Stimulated activated CD8-positive, alpha-beta memory T cell treated with anti-CD3 and anti-CD28 coated beads, Interleukin-15, amount 100 ng/mL, for 4 hours (primary cell): Measurements from ENCODE around the gene UPF2.
"Not testable (repeated sequence)": the region's sequence is repeated elsewhere in the genome, so short reads cannot be mapped to it uniquely, and the experiment has no call there.

Experiments used
- DNase-seq, 2 donors: peaks; one replicate each; pipeline ENCODE4 v3.0.0-alpha.2; 2020; ENCODE audit warnings: low read depth in 2 of 2

The UPF2 gene

DNA sequence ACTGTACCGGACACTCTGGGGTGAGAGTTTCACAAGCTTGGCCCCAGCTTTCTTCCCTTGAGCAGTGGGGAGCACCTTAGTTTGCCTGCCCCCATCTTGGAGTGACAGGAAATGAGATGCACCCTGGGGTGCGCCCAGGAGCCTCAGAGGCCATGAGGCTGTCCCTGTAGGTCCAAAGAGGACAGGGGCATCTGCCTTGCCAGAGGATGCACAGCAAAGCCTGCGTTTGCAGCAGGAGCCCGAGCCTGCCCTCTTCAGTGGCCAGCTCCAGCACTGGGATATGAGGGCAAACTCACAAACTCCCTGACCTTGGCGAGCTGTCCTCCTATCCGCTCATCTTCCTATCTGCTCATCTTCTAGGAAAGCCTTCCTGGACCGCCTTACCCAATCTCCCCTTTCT, 140.0 kb downstream of the UPF2 start:
- DNase-seq = no peak

DNA sequence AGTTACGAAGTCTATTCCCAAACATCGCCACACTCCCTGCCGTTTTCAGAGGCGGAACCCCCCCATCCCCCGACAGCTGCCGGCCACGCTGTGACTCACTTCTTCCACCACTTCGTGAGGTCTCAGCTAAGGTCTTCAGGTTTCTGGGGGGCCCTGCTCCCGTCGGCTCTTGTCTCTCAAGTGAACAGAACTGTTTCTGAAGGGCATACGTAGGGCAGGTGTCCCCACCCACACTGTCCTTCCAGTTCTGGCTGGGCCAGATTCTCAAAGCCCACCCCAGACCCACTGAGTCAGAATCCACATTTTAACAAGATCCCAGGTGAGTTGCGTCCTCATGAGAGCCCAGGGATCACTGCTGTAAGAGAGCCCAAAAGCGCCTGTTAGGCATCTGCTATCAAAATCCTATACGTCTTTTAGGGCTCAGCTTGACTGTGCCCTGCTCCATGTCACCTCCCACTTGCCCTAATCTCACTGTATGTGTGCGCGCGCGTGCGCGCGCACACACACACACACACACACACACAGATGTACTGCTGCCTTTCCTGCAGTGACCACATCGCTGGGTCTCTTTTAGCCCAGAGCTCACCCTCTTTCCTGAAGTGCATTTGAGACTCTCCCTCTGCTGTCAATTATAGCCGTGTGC, 140.7 kb downstream of the UPF2 start:
- no peak for DNase-seq

DNA sequence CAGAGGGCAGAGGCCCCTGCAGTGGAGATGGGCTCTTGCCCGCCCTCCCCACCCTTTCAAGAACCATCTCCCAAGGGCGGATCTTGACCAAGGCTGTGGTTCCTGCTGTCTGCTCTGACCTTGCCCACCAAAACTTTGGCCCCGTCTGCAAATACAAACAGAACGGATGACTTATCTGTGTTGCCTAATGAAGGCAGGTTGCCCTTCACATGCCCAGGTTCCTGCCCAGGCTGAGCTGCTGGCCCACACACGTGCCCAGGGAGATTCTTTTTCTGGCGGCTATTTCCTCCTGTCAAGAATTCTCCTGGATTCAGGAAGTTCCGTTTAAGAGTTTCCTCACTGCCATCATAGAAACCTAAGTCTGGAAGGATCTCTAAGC, 141.2 kb downstream of the UPF2 start:
- no peak for DNase-seq

DNA sequence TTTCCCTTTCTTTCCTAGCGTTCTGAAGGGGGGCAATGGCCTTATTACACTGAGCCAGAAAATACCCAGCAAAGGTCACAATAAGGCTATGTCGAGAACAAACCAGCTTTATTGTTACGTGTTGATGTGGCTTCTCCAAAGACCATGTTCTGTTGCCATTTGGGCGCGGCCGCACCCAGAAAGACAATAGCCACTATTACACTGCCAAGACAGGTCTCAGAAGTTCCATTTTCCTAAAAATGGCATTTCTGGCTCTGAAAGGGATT, 141.6 kb downstream of the UPF2 start:
- DNase-seq = no peak

DNA sequence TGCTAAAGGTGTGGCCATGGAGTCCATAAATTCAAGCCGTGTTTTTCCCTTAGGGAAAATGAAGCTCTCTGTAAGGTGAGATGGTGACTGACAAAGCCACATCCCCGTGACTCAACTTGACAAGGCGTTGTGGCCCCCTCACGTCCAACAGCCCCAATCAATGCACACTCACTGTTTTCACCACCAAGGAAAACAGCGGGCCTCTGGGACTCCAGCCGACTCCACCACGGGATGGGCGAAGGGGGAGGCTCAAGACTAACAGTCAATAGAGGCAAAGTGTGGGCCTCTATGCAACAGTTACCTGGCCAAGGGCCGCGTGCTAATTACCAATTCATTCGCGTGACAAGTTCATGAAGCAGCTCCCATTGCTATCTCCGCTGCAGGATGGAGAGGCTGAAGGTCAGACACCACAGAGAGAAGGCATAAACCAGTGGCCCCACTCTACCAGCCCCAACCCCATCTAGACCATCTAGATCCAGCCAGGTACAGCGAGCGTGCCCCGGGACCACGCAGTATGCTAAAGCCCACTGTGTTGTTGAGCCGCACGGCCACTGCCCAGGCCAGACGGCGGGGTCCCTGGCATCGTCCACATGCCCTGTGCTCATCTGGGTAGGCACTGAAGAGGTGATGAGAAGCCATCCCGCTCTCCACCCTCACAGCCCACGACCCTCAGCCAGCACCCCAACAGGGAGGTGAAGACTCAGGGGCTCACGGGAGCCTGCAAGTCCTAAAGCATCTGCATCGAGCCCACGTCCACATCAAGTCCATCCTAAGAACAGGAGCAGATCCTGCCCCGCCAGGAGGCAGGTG, 143.3 kb downstream of the UPF2 start:
- no peak for DNase-seq

DNA sequence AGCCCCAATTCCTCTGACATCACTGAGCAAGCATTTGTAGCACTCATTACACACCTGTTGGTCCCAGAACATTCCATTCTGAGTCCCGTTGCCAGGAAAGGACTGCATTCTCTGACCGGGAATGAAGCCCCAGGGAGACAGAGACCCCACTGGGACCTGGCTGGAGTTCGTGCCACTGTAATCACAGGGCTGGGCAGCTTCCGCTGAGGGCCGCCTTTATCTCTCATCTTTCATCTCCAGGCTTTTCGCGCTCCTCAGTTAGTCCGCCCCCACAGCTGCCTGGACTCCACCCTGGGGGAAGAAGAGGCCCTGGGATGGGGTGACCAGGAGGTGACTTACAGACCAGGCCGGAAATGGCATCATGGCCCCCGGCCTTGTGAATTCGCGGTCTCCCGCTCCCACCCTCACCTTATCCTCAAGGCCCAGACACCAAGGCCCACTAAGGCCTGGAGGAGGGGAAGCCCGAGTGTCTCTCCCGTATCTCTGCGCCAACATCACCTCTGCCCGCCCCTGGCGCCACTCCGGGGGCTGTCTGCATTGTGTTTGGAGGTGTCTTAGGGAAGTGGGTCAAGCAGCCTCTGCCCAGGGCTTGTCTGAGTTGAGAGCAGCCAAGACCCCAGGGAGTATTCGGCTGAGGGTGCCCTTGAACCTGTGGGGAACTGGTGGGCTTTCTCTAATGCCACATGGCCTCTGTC, 144.1 kb downstream of the UPF2 start:
- DNase-seq = no peak

DNA sequence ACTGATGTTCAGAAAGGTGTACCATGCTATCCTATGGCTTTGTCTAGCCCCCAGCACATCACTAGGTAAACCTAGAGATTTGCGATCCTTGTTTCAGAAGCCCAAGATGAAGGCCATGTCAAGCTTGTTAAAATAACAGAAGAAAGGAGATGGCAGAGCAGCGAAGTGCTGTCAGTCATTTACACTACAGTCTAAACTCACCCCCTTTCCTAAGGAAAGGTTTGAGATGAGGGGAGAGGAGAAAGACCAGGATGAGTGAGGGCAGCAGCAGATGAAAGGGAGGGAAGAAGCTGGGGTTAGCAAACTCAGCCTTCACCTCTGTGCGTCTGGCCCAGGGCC, 144.6 kb downstream of the UPF2 start:
- no peak for DNase-seq

DNA sequence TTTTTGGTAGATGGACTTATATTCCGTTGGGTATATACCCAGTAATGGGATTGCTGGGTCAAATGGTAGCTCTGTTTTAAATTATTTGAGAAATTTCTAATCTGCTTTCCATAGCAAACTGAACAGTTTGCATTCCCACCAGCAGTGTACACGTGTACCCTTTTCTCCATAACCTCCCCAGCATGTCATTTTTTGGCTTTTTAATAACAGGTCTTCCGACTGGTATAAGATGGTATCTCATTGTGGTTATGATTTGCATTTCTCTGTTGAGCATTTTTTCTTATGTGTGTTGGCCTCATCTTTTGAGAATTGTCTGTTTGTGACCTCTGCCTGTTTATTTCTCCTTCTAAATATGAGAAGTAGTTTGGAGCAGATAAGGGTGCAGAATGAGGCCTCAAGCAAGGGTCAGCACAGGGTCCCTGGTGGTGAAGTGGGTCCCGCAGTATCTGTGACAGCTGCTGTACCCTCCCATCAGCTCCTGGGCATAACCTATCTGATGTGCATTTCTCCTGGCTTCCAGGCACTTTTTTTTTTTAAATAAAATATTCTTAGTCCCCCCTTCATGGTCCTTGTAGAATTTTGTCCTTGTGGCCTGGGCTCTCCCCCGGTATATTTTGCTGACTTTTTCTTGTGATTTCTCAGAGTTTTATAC, 145.9 kb downstream of the UPF2 start:
- no peak for DNase-seq

DNA sequence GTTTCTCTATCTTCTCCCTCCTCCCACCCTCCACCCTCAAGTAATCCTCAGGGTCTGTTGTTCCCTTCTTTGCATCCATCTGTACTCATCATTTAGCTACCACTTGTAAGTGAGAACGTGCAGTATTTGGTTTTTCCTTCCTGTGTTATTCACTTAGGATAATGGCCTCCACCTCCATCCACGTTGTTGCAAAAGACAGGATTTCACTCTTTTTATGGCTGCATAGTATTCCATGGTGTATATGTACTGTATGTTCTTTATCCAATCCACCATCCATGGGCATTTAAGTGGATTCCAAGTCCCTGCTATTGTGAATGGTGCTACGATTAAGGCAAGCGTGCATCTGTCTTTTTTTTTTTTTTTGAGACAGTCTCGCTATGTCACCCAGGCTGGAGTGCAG, 147.0 kb downstream of the UPF2 start:
- no peak for DNase-seq

DNA sequence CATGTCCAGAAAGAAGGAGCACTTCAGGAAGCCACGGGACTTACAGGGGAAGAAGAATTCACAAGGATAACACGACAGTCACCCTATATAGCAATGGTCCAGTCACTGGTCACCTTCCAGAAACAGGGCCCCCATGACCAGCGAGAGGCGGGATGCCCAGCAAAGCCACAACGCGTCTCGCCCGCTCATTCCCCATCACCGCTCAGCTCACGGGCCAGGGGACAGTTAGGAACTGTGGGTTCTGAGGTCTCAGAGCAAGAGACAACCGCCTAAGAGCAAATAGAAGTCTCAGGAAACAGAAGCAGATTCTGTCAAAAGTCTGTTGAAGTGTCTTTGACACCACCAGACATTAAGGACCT, 147.5 kb downstream of the UPF2 start:
- no peak for DNase-seq

DNA sequence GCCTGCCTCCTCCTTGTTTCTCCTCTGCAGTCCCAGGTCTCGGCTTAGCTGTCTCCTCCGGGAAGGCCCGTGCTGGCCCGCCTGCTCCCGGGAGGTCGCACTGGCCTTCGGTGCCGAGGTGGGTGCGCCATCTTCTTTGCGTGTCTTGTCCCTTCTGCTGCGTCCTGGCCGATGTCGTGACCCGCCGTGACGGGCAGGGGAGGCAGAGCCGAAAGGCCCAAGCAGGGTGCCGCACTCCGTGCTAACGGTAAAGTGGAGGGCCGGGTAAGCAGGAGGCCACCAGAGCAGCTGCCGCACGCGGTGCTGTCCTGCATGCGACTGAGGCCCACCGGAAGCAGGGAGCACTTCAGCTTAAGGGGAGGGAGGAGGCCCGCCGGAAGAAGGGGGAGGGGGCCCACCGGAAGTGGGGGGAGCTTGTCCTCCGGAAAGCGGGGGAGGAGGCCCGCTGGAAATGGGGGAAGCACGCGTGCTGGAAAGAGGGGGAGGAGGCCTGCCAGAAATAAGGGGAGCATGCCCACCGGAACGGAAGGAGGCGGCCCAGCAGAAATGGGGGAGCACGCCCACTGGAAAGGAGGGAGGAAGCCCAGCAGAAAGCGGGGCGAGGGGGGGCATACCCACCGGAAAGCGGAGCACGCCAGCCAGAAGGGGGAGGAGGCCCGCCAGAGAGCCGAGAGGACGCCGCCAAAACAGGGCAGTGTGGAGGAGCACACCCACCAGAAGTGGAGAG, 148.1 kb downstream of the UPF2 start:
- no peak for DNase-seq

DNA sequence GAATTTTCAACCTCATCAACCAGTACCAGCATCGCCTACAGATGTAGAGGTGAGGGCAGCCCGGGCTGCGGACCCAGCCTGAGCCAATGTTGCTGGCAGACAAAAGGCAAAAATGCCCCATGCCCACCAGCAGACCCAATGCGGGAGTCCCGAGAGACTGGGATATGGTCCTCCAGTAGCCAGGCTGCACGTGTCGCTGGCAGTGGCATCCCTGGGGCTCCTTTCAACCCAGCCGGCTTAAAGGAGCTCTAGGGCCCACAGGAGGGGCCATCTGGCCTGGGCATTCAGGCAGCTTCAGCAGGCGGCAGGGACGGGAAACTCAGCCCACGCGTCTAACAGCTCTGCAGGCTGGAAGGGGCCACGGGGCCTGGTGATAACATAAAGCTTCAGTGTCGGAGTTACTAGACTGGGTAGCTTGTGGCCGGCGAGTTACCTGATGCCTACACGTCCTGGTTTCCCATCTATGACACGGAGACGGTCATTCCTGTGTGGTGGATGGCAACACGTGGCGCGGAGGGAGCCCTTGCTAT, 148.8 kb downstream of the UPF2 start:
- DNase-seq = no peak

DNA sequence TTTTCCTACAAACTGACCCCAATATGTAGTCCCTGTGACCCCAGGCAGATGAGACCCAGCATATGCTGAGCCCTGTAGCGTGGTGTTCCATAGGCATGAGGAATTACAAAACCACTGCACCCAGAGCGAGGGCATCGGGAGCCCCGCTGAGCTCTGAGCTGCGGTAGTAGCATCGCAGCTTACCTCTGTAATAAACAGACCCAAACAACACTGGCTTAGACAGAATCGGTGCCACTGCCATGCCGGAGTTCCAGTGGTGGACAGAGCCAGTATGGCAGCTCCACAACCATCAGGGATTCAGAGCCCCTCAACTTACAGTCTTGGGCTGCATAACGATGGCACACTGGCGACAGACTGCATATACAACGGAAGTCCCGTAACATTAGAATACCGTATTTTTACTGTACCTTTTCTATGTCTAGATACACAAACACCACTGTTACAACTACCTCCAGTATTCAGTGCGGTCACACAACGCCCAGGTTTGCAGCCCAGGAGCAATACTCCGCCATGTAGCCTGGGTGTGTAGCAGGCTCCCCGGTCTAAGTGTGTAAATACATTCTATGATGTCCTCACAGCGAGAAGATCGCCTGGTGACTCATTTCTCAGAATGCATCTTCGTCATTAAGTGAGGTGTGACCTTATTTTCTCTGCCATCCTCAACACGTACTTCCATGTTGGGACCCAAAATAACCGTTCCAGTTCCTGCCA, 150.7 kb downstream of the UPF2 start:
- DNase-seq = no peak

DNA sequence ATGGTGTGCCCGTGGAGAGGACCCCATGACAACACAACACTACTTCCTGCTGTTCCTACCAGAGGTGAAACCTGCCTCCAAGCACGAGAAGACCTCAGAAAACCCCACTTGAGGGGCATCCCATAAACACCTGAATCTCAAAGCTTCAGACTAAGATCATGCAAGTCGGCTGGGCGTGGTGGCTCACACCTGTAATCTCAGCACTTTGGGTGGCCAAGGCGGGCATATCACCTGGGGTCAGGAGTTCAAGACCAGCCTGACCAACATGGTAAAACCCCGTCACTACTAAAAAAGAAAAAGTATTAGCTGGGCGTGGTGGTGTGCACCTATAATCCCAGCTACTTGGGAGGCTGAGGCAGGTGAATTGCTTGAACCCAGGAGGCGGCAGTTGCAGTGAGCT, 153.3 kb downstream of the UPF2 start:
- DNase-seq = not testable (repeated sequence)

DNA sequence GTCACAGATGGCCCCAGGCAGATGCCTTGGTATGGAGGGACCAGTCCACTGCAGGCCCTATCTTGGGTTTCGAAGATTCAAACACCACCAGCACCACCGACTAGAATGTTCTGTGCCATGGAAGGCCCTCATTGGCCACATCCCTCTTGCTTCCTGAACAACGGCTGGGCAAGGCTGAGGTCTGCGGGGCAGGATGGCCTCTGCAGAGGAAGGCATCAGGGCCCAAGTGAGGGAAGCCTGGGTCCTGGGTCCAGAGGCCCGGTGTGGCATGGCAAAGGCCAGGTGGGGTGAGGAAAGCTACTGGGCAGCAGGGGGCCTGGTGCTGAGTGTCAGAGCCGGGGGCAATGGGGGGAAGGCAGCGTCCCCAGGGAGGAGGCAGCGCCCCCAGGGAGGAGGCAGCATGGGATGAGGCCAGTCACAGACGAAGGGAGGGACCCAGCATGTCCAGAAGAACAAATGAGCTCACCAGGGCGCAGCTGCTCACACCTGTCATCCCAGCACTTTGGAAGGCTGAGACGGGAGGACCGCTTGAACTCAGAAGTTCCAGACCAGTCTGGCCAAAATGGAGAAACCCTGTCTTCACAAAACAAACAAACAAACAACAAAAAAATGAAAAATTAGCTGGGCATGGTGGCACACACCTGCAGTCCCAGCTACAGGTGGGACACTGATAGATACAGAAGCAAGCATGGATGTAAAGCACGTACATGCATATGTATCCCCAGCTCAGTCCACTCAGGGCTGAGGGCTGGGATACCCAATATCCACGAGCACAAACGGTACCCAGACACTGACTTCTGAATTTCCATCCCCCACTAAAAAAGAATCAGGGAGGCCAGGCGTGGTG, 155.0 kb downstream of the UPF2 start:
- DNase-seq = no peak

DNA sequence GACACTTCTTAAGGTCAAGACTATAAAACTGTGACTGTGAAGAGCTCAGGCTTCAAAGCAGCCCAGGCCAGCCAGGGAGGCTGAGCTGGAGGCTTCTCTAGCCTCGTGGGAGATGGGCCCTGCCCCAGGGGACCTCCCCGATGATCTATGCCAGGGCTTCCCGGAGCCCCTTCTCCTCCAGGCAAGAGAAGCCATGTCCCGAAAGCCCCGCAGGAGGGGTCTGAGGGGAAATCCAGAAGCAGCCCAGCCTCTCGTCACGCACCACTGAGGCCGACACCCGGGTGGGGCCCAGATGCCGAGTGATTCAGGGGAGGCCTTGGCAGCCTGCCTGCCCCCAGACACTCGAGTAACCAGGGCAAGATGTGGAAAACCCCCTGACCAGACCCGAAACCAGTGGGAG, 155.8 kb downstream of the UPF2 start:
- DNase-seq = no peak

DNA sequence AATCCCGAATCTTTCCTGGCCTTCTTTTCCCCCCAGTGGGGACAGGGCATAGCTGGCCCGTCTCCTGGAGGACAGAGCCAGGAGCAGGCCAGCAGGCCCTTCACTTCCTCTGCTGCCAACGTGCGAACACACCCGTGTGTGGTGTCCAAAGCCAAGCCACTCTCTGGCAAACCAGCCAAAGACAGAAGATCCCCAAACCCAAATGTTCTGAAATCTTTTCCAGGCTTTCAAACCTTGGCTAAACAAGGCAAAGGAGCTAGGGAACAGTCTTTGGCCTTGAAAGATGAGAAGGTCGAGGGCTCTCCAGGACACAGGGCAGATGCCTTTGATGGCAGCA, 156.5 kb downstream of the UPF2 start:
- DNase-seq = no peak

DNA sequence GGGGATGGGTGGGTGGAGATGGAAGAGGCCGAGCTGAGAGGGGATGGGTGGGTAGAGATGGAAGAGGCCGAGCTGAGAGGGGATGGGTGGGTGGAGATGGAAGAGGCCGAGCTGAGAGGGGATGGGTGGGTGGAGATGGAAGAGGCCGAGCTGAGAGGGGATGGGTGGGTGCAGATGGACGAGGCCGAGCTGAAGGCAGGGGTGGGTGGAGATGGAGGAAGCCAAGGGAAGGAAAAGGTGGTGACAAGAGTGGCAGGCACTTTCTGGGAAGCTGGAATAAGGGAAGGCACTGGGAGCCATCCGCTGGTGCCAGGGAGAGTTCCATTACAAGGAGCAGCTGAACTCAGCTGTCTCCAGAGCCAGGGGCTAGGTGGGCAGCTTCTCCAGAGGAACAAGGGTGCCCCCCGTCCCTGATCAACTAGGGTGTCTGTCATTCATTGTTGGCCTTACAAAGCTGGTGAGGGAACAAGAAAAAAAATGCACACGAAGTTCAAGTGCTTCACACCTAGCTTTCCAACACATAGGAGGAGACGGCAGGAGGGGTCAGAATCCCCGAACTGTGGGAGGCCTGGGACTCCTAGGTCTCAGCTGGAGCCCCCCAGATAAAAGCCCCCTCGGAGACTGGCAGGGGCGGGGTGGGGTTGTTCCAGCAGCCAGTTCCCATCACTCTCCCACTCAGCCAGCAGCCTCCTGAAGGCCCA, 157.0 kb downstream of the UPF2 start:
- no peak for DNase-seq

DNA sequence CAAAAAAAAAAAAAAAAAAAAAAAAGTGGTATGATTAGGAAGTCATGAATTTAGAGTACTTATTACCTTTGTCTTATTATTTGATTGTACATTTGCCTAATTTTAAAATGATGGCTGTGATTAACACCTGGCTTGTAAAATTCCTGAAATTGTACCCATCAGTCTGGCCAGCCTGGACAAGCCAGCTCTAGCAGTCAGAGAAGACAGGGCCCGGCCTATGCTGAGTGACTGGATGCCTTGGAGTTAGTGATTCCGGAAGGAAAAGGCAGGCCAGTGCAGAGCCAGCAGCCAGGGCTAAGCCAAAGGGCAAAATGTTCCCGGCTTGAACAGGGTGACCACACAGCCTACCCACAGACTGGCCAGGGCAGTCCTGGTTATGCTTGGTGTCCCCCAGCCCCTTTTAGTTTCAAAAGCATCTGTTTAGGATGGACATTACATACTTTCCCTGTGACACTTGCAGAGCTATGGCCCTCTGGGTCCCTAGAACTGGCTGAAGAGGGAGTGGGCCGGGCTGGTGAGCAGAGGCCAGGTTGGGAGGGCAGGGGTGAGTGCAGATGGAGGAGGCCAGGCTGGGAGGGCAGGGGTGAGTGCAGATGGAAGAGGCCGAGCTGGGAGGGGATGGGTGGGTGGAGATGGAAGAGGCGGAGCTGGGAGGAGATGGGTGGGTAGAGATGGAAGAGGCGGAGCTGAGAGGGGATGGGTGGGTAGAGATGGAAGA, 157.7 kb downstream of the UPF2 start:
- DNase-seq = no peak
